HG02852 (cell line): ENCODE measurements around the gene GPC6.
"Not testable (repeated sequence)": the region's sequence is repeated elsewhere in the genome, so short reads cannot be mapped to it uniquely, and the experiment has no call there.

Experiments
- ATAC-seq: cut with Tn5 transposase; IDR thresholded peaks from one replicate; pipeline ENCODE4 v1.9.1; 2021; ENCODE audit warnings: mild to moderate bottlenecking, moderate library complexity; ENCODE audit not compliant: unreplicated experiment

GPC6 gene

GRCh38 chr13:94181461-94182107, 955.0 kb downstream of the GPC6 start:
- no peak for ATAC-seq

GRCh38 chr13:94182185-94182761, 955.7 kb downstream of the GPC6 start:
- no peak for ATAC-seq

- no peak for ATAC-seq
Measured at GRCh38 chr13:94186470-94186869, 959.9 kb downstream of the GPC6 start.

GRCh38 chr13:94188201-94188854, 961.7 kb downstream of the GPC6 start:
- no peak for ATAC-seq

GRCh38 chr13:94192431-94192975, 965.9 kb downstream of the GPC6 start:
- ATAC-seq = no peak

GRCh38 chr13:94195715-94196114, 969.1 kb downstream of the GPC6 start:
- no peak for ATAC-seq

GRCh38 chr13:94196413-94196812, 969.8 kb downstream of the GPC6 start:
- no peak for ATAC-seq

- ATAC-seq = no peak
Measured at GRCh38 chr13:94198681-94199080, 972.1 kb downstream of the GPC6 start.

- no peak for ATAC-seq
Measured at GRCh38 chr13:94199135-94199534, 972.5 kb downstream of the GPC6 start.

GRCh38 chr13:94201022-94201421, 974.4 kb downstream of the GPC6 start:
- ATAC-seq = no peak

GRCh38 chr13:94204163-94204562, 977.6 kb downstream of the GPC6 start:
- ATAC-seq = no peak

- no peak for ATAC-seq
Measured at GRCh38 chr13:94204946-94205345, 978.3 kb downstream of the GPC6 start.

- no peak for ATAC-seq
Measured at GRCh38 chr13:94205896-94206295, 979.3 kb downstream of the GPC6 start.

- no peak for ATAC-seq
Measured at GRCh38 chr13:94209117-94209516, 982.5 kb downstream of the GPC6 start.

- not testable (repeated sequence) for ATAC-seq
Measured at GRCh38 chr13:94209913-94210312, 983.3 kb downstream of the GPC6 start.

GRCh38 chr13:94210816-94211215, 984.2 kb downstream of the GPC6 start:
- peak; percentile 78 for ATAC-seq

- ATAC-seq = no peak
Measured at GRCh38 chr13:94212196-94212595, 985.6 kb downstream of the GPC6 start.

GRCh38 chr13:94214121-94214520, 987.5 kb downstream of the GPC6 start:
- ATAC-seq = no peak

- no peak for ATAC-seq
Measured at GRCh38 chr13:94214975-94215374, 988.4 kb downstream of the GPC6 start.

GRCh38 chr13:94216476-94216875, 989.9 kb downstream of the GPC6 start:
- no peak for ATAC-seq

GRCh38 chr13:94217370-94217769, 990.8 kb downstream of the GPC6 start:
- no peak for ATAC-seq

GRCh38 chr13:94218537-94218936, 991.9 kb downstream of the GPC6 start:
- ATAC-seq = no peak
